HepG2 (cell line): ENCODE data around the gene SCGB1D4. TPM values are rescaled to one million over a fixed set of nuclear protein-coding genes. Genes with fewer than 3 reads are reported as not detected.
A peak's percentile ranks its signal among the peaks of the same experiment; 100 is the strongest.

ENCODE experiments used
- FOXA1 ChIP-seq, 2 experiments: fragments of 450-650 bp in 1 of 2; sonication (generic) in 1 of 2; formaldehyde crosslinking in 1 of 2; IDR thresholded peaks; 2 replicates each; pipeline versions ENCODE4 v1.4.0 to v1.6.1; 2016 to 2020; ENCODE audit warnings: missing genetic modification reagents in 1 of 2
- FOXO1 ChIP-seq: sonication (generic); formaldehyde crosslinking; IDR thresholded peaks from 2 replicates; pipeline ENCODE4 v1.4.0; 2020; ENCODE audit warnings: missing genetic modification reagents
- GATAD1 ChIP-seq: IDR thresholded peaks from 2 replicates; pipeline ENCODE4 v1.6.1; 2016; ENCODE audit warnings: missing genetic modification reagents, missing compliant biosample characterization
- KDM5B ChIP-seq: sonication (generic); formaldehyde crosslinking; IDR thresholded peaks from 2 replicates; pipeline ENCODE4 v1.4.0; 2020; ENCODE audit warnings: missing genetic modification reagents, mild to moderate bottlenecking, borderline replicate concordance
- MED1 ChIP-seq: sonication (generic); formaldehyde crosslinking; IDR thresholded peaks from 2 replicates; pipeline ENCODE4 v1.4.0; 2020; ENCODE audit warnings: missing genetic modification reagents
- MIXL1 ChIP-seq: IDR thresholded peaks from 2 replicates; pipeline ENCODE4 v1.6.1; 2016
- PAWR ChIP-seq: sonication (generic); formaldehyde crosslinking; IDR thresholded peaks from 2 replicates; pipeline ENCODE4 v1.4.0; 2020; ENCODE audit warnings: missing genetic modification reagents, mild to moderate bottlenecking, borderline replicate concordance
- SALL1 ChIP-seq: sonication (generic); formaldehyde crosslinking; IDR thresholded peaks from 2 replicates; pipeline ENCODE4 v1.8.0; 2022; ENCODE audit warnings: mild to moderate bottlenecking, missing genetic modification reagents
- SETDB1 ChIP-seq: sonication (generic); formaldehyde crosslinking; IDR thresholded peaks from 2 replicates; pipeline ENCODE4 v1.5.1; 2020; ENCODE audit warnings: missing genetic modification reagents, mild to moderate bottlenecking, borderline replicate concordance
- SSRP1 ChIP-seq: IDR thresholded peaks from 2 replicates; pipeline ENCODE4 v1.6.1; 2016; ENCODE audit warnings: control low read depth
- TCF7 ChIP-seq: sonication (generic); IDR thresholded peaks from 2 replicates; pipeline ENCODE4 v1.6.1; 2016; ENCODE audit warnings: antibody characterized with exemption, low read depth
- TEAD3 ChIP-seq: optimal IDR thresholded peaks from 2 replicates; pipeline ENCODE3; 2016; ENCODE audit warnings: borderline replicate concordance
- THAP11 ChIP-seq: IDR thresholded peaks from 2 replicates; pipeline ENCODE4 v1.6.1; 2016; ENCODE audit warnings: missing biosample characterization, missing genetic modification reagents
- ZBTB7A ChIP-seq: sonication (generic); formaldehyde crosslinking; IDR thresholded peaks from 2 replicates; pipeline ENCODE4 v1.8.0; 2022; ENCODE audit warnings: mild to moderate bottlenecking, missing genetic modification reagents
- ZFX ChIP-seq: sonication (generic); formaldehyde crosslinking; IDR thresholded peaks from 2 replicates; pipeline ENCODE4 v1.4.0; 2020; ENCODE audit warnings: mild to moderate bottlenecking, low read depth, missing genetic modification reagents, moderate library complexity
- ZNF263 ChIP-seq: sonication (generic); formaldehyde crosslinking; IDR thresholded peaks from 2 replicates; pipeline ENCODE4 v1.4.0; 2020; ENCODE audit warnings: missing genetic modification reagents
- ZNF607 ChIP-seq: sonication (generic); formaldehyde crosslinking; IDR thresholded peaks from 2 replicates; pipeline ENCODE4 v1.5.1; 2020; ENCODE audit warnings: missing genetic modification reagents, mild to moderate bottlenecking, borderline replicate concordance
- polyA plus RNA-seq, 8 experiments: library from polyadenylated mRNA; depleted of rRNA in 3 of 8; stranded (reverse) in 7 of 8; unstranded in 1 of 8; fragments of >200 nt; fragmentation: Illumina TruSeq in 4 of 8; extraction: Trizol in 4 of 8; gene quantifications; 2 replicates each; pipeline versions ENCODE4 v1.2.1 to v1.2.3, GENCODE V29; 2011 to 2016; ENCODE audit warnings: low read depth in 4 of 8, missing spikeins in 1 of 8, mixed read lengths in 1 of 8; ENCODE audit not compliant: insufficient read depth in 1 of 8
- total RNA-seq, 5 experiments: library from RNA; depleted of rRNA; stranded (reverse); fragments of >200 nt; fragmentation: Illumina TruSeq; extraction: Trizol; gene quantifications; 2 replicates each; pipeline ENCODE4 v1.2.3, GENCODE V29; 2016; ENCODE audit warnings: low read depth in 1 of 5
- TF ChIP-seq, protein P1 (sequence below): IDR thresholded peaks from 2 replicates; pipeline ENCODE4 v1.6.1; 2018; ENCODE audit warnings: missing genetic modification reagents, mild to moderate bottlenecking, missing compliant biosample characterization
- TF ChIP-seq, protein P2 (sequence below): sonication (generic); formaldehyde crosslinking; IDR thresholded peaks from 2 replicates; pipeline ENCODE4 v1.5.1; 2020; ENCODE audit warnings: mild to moderate bottlenecking, missing genetic modification reagents
- TF ChIP-seq, protein P3 (sequence below): sonication (generic); formaldehyde crosslinking; conservative IDR thresholded peaks from 2 replicates; pipeline ENCODE4 v1.4.0; 2020; ENCODE audit warnings: mild to moderate bottlenecking, missing genetic modification reagents, moderate library complexity

The SCGB1D4 gene
- total and polyA plus RNA-seq, 2 of the 13 experiments (the other 11 are each of a cell fraction or from before 2014, with no cell fraction given) = not detected

DNA sequence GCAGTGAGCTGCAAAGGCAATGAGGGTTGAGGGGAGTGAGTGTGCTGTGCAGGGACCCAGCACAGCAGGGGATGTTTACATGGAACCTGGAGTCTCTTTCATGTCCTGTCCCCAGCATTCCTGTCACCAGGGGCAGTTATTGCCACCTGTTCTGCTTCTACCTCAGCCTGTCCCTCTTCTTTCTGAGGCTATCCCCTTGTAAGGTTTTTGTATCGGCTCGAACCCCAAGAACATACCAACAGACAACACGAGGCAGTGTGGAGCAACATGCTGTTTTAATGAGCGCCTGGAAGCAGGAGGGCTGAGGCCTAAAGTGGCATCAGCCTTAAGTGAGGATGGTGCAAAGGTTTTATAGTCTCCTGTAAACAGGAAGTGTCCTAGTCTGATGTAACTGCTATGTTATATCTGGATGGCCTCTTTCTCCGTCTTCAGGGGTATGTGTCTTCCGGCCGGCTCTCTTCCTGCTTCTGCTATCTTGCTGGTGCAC lies 25.0 kb downstream of the SCGB1D4 start (continued):
- TF ChIP-seq, protein P1, sequence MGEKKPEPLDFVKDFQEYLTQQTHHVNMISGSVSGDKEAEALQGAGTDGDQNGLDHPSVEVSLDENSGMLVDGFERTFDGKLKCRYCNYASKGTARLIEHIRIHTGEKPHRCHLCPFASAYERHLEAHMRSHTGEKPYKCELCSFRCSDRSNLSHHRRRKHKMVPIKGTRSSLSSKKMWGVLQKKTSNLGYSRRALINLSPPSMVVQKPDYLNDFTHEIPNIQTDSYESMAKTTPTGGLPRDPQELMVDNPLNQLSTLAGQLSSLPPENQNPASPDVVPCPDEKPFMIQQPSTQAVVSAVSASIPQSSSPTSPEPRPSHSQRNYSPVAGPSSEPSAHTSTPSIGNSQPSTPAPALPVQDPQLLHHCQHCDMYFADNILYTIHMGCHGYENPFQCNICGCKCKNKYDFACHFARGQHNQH (CRISPR knock-in tag) = 0 out of 2 replicates have a peak, but pooled peaks have one; percentile 39
- no peak for TF ChIP-seq KDM5B (CRISPR knock-in tag)
- peak; percentile 36; the same call in 1 of the 2 replicates for TF ChIP-seq MED1 (CRISPR knock-in tag)
- no peak for TF ChIP-seq SETDB1 (CRISPR knock-in tag)
- TF ChIP-seq, protein P2, sequence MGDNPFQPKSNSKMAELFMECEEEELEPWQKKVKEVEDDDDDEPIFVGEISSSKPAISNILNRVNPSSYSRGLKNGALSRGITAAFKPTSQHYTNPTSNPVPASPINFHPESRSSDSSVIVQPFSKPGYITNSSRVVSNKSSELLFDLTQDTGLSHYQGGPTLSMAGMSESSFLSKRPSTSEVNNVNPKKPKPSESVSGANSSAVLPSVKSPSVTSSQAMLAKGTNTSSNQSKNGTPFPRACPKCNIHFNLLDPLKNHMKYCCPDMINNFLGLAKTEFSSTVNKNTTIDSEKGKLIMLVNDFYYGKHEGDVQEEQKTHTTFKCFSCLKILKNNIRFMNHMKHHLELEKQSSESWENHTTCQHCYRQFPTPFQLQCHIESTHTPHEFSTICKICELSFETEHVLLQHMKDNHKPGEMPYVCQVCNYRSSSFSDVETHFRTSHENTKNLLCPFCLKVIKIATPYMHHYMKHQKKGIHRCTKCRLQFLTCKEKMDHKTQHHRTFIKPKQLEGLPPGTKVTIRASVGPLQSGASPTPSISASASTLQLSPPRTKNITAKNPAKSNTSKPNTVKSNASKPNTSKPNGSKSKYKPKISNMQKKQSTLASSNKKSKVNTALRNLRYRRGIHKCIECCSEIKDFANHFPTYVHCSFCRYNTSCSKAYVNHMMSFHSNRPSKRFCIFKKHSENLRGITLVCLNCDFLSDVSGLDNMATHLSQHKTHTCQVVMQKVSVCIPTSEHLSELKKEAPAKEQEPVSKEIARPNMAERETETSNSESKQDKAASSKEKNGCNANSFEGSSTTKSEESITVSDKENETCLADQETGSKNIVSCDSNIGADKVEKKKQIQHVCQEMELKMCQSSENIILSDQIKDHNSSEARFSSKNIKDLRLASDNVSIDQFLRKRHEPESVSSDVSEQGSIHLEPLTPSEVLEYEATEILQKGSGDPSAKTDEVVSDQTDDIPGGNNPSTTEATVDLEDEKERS (CRISPR knock-in tag) = 0 out of 2 replicates have a peak, but pooled peaks have one; percentile 56
- peak; percentile 49 for TF ChIP-seq THAP11 (CRISPR knock-in tag)
- peak; percentile 71; the same call in 1 of the 2 replicates for TF ChIP-seq TCF7
- TF ChIP-seq ZFX (CRISPR knock-in tag) = peak; percentile 49; the same call in 1 of the 2 replicates
- TF ChIP-seq PAWR (CRISPR knock-in tag) = no peak
- no peak for TF ChIP-seq ZNF263 (CRISPR knock-in tag)
- 0 out of 2 replicates have a peak, but pooled peaks have one; percentile 32 for TF ChIP-seq GATAD1 (CRISPR knock-in tag)
- TF ChIP-seq FOXA1 (IDR thresholded peaks at IDR 0.05) = no peak
- TF ChIP-seq FOXA1 (CRISPR knock-in tag; IDR thresholded peaks at IDR 0.05) = peak; percentile 82
- no peak for TF ChIP-seq ZBTB7A (CRISPR knock-in tag)
- 0 out of 2 replicates have a peak, but pooled peaks have one; percentile 19 for TF ChIP-seq MIXL1 (CRISPR knock-in tag)
- peak; percentile 53; the same call in 1 of the 2 replicates for TF ChIP-seq FOXO1 (CRISPR knock-in tag)
- TF ChIP-seq ZNF607 (CRISPR knock-in tag) = 0 out of 2 replicates have a peak, but pooled peaks have one; percentile 4
- TF ChIP-seq, protein P3, sequence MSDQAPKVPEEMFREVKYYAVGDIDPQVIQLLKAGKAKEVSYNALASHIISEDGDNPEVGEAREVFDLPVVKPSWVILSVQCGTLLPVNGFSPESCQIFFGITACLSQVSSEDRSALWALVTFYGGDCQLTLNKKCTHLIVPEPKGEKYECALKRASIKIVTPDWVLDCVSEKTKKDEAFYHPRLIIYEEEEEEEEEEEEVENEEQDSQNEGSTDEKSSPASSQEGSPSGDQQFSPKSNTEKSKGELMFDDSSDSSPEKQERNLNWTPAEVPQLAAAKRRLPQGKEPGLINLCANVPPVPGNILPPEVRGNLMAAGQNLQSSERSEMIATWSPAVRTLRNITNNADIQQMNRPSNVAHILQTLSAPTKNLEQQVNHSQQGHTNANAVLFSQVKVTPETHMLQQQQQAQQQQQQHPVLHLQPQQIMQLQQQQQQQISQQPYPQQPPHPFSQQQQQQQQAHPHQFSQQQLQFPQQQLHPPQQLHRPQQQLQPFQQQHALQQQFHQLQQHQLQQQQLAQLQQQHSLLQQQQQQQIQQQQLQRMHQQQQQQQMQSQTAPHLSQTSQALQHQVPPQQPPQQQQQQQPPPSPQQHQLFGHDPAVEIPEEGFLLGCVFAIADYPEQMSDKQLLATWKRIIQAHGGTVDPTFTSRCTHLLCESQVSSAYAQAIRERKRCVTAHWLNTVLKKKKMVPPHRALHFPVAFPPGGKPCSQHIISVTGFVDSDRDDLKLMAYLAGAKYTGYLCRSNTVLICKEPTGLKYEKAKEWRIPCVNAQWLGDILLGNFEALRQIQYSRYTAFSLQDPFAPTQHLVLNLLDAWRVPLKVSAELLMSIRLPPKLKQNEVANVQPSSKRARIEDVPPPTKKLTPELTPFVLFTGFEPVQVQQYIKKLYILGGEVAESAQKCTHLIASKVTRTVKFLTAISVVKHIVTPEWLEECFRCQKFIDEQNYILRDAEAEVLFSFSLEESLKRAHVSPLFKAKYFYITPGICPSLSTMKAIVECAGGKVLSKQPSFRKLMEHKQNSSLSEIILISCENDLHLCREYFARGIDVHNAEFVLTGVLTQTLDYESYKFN (CRISPR knock-in tag) = peak; percentile 33; the same call in 1 of the 2 replicates
- TF ChIP-seq SALL1 (CRISPR knock-in tag) = peak; percentile 60
- TF ChIP-seq SSRP1 (CRISPR knock-in tag) = peak; percentile 68; the same call in 1 of the 2 replicates
- TF ChIP-seq TEAD3 (CRISPR knock-in tag) = peak; percentile 100
